Fibroblast of upper back skin (primary cell): Measurements from ENCODE around the gene CROCC.
A peak's percentile ranks its signal among the peaks of the same experiment; 100 is the strongest.
"Not testable (repeated sequence)": the region's sequence is repeated elsewhere in the genome, so short reads cannot be mapped to it uniquely, and the experiment has no call there.

Experiments used
- DNase-seq: peaks from one replicate; pipeline ENCODE4 v3.0.0-alpha.2; 2013

The CROCC gene

GRCh38 chr1:16939386-16940180, 17.9 kb downstream of the CROCC start:
- not testable (repeated sequence) for DNase-seq

DNA sequence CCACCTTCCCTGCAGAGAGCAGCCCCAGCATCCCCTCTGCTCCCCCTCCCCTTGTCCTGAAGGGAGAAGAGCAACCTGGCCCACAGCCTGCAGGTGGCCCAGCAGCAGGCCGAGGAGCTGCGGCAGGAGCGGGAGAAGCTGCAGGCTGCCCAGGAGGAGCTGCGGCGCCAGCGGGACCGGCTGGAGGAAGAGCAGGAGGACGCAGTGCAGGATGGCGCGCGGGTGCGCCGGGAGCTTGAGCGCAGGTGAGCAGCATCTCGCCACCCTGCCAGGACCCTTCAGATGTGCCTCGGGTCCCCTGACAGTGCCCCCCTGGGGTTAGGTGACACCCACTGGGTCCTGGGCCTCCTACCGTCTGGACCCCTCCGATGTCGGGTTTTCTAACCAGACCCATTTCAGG, 22.3 kb downstream of the CROCC start:
- DNase-seq = no peak

- DNase-seq = not testable (repeated sequence)
These were observed 23.8 kb downstream of the CROCC start for GRCh38 chr1:16945512-16945911.

DNA sequence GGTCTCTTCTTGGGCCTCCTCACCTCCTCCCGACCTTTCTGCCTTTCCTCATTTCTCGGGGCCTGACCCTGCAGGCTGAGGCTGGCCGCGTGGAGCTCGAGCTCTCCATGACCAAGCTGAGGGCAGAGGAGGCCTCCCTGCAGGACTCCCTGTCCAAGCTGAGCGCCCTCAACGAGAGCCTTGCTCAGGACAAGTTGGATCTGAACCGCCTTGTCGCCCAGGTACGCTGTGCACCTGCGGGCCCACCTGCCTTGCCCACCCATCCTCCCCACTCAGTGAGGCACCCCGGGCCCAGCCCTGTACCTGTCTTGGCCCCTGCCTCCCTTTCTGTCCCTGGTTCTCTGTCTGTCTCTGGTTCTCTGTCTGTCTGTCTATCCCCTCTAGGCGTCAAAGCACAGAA, 24.5 kb downstream of the CROCC start:
- DNase-seq = not testable (repeated sequence)

GRCh38 chr1:16946646-16947045, 24.9 kb downstream of the CROCC start:
- no peak for DNase-seq

DNA sequence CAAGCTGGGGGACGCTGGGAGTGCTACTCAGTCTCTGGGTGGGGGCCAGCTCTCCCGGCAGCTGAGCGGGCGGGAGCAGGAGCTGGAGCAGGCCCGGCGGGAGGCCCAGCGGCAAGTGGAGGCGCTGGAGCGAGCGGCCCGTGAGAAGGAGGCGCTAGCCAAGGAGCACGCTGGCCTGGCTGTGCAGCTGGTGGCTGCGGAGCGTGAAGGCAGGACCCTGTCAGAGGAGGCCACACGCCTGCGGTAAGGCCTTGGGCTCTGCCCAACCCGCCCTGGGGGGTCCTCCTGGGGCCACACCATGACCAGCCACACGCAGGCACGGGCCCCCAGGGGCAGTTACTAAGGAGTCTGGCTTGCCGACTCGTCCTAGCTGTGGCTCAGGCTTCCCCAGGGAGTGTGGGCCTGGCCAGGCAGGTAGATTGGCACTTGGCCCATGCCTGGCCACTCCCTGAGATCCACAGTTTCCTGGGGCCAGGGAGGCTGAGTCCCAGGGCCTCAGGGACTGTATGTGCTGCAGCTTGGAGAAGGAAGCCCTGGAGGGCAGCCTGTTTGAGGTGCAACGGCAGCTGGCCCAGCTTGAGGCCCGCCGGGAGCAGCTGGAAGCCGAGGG, 26.7 kb downstream of the CROCC start:
- DNase-seq = not testable (repeated sequence)

GRCh38 chr1:16949026-16949425, 27.3 kb downstream of the CROCC start:
- DNase-seq = peak; percentile 40

DNA sequence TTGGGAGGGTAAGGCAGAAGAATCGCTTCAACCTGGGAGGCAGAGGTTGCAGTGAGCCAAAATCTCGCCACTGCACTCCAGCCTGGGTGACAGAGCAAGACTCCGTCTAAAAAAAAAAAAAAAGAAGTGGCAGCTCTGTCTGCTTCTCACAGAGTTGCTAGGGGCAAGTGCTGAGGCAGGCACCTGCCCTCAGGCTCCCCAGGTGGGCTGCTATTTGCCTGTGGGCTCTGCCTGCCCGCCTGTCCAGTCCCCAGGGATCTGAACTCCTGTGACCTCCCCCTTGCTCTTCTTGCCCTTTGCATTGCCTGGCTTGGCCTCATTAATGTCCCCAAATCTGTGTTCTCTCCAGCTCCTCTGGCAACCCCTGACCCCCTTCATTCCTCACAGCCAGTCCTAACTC, 30.6 kb downstream of the CROCC start:
- not testable (repeated sequence) for DNase-seq

DNA sequence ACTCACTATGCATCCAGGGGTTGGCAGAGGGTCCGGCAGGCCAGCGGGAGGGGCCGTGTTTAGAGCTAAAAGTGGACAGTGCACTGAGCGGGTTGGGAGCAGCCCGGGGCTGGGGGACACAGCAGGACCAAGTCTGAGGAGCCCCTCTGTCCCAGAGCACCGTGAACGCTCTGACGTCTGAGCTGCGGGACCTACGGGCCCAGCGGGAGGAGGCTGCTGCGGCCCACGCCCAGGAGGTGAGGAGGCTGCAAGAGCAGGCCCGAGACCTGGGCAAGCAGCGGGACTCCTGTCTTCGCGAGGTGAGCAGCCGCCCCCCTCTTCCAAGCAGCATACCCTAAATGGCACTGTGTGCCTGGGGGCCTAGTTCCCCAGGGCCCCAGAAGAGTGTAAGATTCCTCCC, 32.8 kb downstream of the CROCC start:
- DNase-seq = no peak

- DNase-seq = no peak
These were observed 33.5 kb downstream of the CROCC start for GRCh38 chr1:16955186-16955585.

DNA sequence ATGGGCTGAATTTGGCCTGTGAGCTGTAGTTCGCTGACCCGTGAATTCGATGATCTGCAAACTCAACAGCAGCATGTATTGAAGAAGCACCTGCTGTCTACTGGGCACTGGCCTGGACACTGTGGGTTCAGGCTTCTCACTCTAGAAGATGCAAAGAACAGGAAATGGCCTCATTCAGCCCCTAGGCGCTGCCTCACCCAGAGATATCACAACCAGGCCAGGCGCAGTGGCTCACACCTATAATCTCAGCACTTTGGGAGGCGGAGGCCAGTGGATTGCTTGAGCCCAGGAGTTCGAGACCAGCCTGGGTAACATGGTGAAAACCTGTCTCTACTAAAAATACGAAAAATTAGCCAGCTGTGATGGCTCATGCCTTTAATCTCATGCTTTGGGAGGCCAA, 35.0 kb downstream of the CROCC start:
- no peak for DNase-seq

DNA sequence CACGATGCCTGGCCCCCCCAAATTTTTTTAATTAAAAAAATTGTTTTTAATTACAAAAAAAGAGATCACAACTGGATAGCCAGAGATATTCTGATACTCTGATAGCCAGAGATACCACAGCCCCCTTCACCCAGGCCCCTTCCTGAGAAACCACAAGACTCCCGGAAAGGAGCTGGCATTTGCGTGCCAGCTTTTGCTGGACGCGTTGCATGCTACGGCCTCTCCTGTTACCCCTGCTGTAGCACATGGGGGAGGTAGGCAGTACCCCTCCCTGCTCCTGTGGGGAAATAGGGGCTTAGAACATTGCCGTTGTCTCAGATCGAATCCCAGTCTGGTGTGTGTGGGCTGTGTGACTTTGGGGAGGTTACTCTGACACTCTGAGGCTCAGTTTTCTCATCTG, 36.0 kb downstream of the CROCC start:
- DNase-seq = no peak

- no peak for DNase-seq
These were observed 36.7 kb downstream of the CROCC start for GRCh38 chr1:16958475-16958874.

- peak; percentile 77 for DNase-seq
These were observed 39.0 kb downstream of the CROCC start for GRCh38 chr1:16960560-16961296.

DNA sequence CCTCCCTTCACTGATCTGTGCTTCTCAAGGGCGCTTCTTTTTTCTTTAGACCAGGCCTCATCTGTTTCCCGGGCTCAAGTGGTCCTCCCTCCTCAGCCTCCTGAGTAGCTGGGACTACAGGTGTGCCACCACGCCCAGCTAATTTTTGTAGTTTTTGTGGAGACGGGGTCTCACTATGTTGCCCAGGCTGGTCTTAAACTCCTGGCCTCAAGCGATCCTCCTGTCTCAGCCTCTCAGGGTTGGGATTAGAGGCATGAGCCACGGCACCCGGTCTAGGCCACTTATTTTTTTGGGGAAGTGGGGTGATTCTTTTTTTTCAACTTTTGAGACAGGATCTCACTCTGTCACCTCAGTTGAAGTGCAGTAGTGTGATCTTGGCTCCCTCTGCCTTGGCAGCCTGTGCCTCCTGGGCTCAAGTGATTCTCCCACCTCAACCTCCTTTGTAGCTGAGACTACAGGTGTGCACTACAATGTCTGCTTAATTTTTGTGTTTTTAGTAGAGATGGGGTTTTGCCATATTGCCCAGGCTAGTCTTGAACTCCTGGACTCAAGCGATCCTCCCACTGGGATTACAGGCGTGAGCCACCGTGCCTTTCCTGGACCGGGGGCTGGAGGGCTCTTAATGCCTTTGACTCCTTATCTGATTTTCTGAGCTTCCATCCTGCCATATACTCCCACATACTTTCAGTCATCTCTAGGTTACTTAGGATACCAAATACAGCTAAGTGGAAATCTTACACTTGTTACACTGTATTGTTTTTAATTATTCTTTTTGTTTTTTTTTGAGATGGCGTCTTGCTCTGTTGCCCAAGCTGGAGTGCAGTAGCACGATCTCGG, 39.8 kb downstream of the CROCC start:
- no peak for DNase-seq

- not testable (repeated sequence) for DNase-seq
These were observed 42.4 kb downstream of the CROCC start for GRCh38 chr1:16964169-16964568.

GRCh38 chr1:16965486-16966067, 43.8 kb downstream of the CROCC start:
- DNase-seq = no peak

DNA sequence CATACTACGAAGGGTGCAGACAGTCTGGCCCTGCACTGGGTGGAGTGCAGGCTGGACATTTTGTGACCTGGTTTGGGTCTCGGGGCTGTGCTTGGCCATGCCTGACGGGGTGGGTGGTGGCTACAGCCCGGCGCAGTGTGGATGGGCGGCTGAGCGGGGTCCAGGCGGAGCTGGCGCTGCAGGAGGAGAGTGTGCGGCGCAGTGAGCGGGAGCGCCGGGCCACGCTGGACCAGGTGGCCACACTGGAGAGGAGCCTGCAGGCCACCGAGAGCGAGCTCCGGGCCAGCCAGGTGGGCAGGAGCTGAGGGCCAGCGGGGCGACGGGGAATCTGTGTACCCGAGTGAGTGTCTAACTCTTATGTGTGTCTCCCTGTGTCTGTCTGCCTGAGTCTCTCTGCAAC, 44.6 kb downstream of the CROCC start:
- DNase-seq = no peak

DNA sequence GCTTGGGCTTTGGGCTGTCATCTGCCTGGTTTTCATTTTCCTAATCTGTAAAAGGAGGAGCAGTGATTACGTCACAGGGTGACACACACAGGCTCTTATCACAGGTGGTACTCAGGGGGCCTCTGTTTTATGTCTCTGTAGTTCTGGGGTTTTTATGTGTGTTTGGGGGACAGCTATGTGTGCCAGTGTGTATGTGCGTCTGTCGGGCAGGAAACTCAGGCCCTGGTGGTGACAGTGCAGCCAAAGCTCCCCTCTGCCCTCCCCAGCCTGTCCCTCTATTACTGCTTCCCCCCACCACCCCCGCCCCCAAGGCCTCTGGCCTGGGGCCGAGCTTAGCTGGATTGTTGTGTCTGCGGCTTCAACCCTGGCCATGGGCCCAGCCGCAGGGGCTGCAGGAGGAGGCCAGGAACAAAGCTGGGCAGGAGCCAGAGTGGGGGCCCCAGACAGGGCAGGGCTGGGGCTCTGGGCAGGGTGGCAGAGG, 45.4 kb downstream of the CROCC start:
- peak; percentile 96 for DNase-seq

DNA sequence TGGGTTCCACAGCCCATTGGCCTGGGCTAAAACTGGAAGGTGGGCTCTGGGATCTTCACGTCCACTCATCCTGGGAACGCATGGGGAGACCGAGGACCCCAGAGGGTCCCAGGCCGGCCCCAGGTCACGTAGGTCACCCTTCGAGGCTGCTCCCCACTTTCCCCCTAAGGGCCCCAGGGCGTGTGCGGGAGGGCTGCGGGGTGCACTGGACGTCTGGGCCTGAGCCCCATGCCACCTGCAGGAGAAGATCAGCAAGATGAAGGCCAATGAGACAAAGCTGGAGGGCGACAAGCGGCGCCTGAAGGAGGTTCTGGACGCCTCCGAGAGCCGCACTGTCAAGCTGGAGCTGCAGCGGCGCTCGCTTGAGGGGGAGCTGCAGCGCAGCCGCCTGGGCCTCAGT, 46.2 kb downstream of the CROCC start:
- DNase-seq = no peak

DNA sequence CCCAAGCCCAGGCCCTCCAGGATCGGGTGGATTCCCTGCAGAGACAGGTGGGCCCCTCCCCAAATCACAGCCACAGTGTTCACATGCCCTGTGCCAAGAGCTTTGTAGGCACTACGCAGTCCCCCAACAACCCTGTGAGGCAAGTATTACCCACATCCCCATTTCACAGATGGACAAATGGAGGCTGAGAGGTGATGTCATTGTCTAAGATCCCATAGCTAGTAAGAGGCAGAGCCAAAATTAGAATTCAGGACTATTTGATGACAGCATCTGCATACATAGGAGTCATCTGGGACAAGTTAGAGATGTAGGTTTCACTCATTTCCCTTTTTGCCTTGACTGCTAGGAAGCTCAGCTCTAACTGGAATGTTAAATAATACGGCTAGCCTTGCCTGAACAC, 46.6 kb downstream of the CROCC start:
- no peak for DNase-seq

DNA sequence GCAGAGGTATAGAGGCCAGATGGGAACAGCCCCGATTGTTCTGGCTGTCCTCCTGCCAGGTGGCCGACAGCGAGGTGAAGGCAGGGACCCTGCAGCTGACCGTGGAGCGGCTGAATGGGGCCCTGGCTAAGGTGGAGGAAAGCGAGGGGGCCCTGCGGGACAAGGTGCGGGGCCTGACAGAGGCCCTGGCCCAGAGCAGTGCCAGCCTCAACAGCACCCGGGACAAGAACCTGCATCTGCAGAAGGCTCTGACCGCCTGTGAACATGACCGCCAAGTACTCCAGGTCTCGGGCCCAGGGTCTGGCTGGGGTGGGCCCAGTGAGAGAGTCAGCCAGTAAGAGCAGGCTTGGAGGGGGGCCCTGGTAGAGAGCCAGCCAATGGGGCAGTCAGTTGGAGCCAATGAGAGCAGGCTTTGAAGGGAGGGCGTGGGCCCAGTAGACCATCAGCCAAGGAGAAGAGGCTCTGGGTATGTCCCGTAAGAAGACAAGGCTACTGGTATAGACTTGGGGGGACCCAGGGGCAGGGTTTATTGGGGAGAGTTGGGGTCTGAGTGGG, 47.4 kb downstream of the CROCC start:
- no peak for DNase-seq
